NCI-H2227 treated with DMSO at 0.1 percent for 48 hours (cell line): Measurements from ENCODE around the gene FBXO24.

Source experiments
- DNase-seq: peaks from one replicate; lab custom pipeline; 2025; lab: John Stamatoyannopoulos, UW

Gene FBXO24

DNA sequence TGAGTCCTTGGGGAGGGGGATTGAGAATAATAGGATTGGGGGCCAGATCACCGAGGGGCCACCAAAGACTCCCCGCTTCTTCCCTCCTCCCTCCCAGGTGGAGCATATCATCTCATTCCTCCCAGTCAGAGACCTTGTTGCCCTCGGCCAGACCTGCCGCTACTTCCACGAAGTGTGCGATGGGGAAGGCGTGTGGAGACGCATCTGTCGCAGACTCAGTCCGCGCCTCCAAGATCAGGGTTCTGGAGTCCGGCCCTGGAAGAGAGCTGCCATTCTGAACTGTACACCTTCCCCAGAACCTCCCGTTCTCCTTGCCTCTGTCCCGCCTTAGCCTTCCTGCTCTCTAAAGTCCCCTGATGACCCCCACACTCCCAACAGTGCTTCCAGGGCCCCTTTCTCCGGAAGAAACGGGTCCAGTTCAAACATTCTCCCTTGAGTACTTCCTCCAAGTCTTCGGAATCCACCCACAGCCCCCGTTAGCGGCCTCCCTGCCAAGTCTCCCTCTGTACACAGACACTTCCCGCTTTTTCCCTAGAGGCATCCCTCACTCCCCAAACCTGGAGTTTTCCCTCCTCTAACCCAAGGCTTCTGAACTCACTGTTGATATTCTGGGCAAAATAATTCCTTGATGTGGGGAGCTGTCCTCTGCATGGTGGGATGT is 4.1 kb downstream of the FBXO24 start:
- DNase-seq: no peak

- no peak for DNase-seq
Observed at GRCh38 chr7:100591596-100591995, 5.5 kb downstream of the FBXO24 start.

DNA sequence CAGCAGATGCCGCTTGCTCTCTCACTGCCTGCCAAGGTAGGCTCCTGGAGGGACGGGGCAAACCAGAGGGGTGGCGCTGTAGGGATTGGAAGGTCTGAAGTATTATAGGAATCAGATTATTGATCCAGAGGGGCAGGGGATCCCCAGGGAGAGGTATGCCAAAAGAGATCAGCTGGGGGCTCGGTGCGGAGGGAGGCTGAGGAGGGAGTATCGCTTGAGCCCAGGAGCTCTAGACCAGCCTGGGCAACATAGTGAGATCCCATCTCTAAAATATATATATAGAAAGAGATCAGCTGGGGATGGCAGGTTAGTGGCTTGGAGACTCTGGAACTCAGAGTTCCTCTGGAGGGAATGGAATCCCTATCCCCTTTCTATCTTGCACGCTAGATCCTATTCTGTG is 9.1 kb downstream of the FBXO24 start:
- no peak for DNase-seq

- DNase-seq: no peak
Observed at GRCh38 chr7:100598425-100598824, 12.3 kb downstream of the FBXO24 start.

DNA sequence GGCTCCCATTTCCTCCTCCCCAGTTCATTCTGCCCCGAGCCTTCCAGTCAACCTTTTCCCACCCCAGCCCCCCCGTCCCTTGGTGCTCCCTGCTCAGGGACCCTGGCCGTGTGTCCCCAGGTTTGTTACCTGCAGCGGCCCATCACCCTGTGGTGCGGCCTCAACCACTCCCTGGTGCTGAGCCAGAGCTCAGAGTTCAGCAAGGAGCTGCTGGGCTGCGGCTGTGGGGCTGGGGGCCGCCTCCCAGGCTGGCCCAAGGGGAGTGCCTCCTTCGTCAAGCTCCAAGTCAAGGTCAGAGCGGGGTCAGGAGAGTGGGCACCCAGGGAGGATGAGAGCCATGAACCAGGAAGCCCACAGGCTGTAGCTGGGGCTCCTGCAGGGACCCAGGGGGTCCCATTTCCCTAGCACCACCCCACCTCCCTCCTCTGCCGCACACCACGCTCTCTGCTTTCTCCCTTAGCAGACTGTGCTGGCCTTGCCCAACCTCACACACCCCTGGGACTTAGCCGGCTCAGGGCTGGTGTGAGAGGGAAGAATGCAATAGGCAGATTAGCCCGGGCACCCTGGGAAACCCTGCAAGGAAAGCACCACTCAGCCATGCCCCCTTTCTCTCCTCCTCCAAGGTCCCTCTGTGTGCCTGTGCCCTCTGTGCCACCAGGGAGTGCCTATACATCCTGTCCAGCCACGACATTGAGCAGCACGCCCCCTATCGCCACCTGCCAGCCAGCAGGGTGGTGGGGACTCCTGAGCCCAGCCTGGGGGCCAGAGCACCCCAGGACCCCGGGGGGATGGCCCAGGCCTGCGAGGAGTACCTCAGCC is 14.0 kb downstream of the FBXO24 start:
- no peak for DNase-seq

DNA sequence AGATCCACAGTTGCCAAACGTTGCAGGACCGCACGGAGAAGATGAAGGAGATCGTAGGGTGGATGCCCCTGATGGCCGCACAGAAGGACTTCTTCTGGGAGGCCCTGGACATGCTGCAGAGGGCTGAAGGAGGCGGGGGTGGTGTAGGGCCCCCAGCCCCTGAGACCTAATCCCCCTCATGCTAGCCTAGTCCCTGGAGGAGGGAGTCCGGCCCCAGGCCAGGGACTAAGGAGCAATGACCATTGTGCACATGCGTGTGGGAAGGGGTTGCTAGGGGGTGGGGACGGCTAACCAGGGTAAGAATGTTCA is 14.6 kb downstream of the FBXO24 start:
- DNase-seq: no peak

DNA sequence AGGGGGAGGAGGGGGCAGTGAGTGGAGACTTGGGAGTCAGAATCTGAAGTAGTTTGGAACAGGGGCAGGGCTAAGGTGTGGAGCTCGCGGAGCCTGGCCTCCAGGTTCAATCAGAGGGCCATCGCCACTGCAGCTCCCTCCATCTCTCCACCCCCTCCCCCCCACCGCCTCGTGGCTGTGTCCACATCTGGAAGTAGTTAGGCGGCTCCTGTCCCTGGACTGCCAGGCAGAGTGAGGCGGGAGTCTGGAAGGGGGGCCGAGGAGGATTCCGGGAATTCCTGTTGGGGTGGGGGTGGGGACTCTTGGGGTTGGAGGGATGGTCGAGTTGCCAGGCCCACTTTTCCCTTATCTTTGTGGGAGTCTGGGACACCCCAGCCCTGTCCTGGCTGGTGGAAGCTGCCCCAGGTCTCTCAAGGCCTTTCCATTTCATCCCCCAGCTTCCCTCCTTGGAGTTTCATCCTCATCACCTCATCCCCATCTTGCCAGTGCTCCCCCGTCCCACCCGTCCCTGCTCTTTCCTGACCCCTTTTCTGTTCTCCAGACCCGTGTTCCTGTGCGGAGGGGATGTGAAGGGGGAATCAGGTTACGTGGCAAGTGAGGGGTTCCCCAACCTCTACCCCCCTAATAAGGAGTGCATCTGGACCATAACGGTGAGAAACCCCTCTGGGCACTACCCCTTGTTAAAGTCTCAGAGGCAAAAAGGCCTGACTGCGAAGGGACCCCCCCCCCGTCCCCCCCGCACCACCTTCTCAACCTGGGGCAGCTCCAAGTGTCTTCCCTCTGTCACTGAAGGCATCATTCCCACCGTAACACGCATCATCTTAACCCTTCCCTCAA is 17.0 kb downstream of the FBXO24 start:
- peak; percentile 8 for DNase-seq

DNA sequence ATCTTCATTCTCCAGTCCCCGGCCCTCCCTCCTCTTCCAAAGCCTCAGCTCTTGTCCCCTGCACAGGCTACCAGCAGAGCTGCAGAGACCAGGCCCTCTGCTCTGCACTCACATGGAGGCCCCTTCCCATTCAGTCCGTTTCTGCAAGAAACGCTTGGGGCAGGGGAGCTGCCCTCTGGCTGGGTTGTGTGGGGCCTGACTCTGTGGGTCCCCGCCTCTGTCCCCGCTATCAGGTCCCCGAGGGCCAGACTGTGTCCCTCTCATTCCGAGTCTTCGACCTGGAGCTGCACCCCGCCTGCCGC is 17.5 kb downstream of the FBXO24 start:
- peak; percentile 34 for DNase-seq

- DNase-seq: peak; percentile 34
Observed at GRCh38 chr7:100604028-100604975, 18.2 kb downstream of the FBXO24 start.

DNA sequence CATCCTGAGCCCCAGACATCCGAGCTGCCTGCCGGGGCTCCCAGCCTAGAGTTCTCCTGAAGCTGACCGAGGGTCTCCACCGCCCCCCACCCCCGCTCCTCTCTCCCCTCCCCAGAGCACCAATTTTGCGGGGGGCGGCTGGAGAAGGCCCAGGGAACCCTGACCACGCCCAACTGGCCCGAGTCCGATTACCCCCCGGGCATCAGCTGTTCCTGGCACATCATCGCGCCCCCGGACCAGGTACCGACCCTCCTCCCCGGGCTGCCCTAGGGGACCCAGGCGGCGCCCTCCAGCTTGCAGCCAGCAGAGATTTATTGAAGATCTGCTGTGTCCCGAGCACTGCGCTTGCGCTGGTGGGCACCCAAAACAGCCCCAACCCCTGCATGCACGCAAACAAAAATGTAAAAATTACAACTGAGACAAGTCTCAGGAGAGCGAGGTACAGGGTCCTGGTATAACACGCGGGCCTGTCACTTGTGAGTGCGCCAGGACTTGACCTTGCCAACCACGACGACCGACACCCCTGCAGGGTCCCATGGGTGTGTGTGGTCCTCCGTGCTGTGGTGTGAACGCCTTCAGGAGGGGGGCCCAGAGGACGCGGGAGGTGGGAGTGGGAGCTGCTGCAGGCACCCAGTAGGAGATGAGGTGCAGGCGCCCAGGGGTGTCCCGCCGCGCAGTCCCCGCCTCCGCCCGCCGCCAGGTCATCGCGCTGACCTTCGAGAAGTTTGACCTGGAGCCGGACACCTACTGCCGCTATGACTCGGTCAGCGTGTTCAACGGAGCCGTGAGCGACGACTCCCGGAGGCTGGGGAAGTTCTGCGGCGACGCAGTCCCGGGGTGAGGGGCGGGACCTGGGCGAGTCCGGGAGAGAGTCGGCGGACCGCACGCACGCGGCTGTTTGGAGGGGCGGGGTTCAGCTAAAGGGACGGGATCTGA is 19.1 kb downstream of the FBXO24 start:
- no peak for DNase-seq

GRCh38 chr7:100606313-100606712 is 20.2 kb downstream of the FBXO24 start:
- no peak for DNase-seq

GRCh38 chr7:100607111-100607510 is 21.0 kb downstream of the FBXO24 start:
- no peak for DNase-seq

DNA sequence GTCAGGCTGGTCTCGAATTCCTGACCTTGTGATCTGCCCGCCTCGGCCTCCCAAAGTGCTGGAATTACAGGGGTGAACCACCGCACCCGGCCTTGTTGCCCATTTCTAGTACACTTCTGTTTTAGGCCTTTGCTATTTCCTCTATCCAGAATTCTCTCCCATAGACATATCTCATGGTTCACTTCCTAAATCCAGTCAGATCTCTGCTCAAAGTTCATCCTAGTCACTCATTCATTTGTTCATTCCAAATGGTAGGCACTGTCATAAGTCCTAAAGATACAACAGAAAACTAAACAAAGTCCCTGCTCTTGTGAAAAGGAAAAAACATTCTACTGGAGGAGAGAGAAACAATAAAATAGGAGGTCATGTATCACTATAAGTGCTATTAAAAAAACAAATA is 23.8 kb downstream of the FBXO24 start:
- no peak for DNase-seq

GRCh38 chr7:100611983-100612729 is 26.0 kb downstream of the FBXO24 start, which contains the start of gene MOSPD3:
TSS of gene MOSPD3 (plus strand) at chr7:100612540. CDS start at chr7:100612792, 252 bp downstream.
- DNase-seq: peak; percentile 100

- DNase-seq: no peak
Observed at GRCh38 chr7:100612730-100613390, 26.7 kb downstream of the FBXO24 start.

DNA sequence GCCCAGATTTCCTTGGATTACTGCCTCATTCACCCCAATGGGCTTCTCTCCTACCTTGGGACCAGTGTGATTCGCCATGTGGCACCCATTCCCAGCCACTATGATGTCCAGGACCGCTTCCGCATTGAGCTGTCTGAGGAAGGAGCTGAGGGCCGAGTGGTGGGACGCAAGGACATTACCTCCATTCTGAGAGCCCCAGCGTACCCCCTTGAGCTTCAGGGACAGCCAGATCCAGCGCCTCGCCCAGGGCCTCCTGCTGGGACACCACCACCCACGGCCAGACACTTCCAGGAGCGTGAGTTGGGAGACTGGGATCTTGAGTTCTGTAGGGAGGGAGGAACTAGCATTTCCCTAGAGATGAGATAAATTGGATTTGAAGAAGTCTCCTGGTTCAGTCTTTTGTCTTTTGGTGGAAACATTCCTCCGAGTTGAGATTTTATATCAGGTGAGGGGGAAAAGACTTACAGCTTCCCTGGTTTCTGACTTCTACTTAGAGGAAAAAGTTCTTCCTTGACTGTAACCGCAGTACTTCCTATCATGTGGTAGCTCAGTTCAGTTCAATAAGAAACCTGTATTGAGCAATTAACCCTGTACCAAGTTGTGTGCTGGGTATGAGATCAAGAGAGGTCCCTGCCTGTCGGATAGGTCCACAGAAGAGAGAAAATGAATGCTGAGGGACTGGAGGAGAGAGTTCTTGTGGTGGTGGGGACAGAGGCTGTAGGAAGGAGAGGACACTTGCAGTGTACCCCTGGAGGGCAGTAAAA is 27.5 kb downstream of the FBXO24 start:
- no peak for DNase-seq

DNA sequence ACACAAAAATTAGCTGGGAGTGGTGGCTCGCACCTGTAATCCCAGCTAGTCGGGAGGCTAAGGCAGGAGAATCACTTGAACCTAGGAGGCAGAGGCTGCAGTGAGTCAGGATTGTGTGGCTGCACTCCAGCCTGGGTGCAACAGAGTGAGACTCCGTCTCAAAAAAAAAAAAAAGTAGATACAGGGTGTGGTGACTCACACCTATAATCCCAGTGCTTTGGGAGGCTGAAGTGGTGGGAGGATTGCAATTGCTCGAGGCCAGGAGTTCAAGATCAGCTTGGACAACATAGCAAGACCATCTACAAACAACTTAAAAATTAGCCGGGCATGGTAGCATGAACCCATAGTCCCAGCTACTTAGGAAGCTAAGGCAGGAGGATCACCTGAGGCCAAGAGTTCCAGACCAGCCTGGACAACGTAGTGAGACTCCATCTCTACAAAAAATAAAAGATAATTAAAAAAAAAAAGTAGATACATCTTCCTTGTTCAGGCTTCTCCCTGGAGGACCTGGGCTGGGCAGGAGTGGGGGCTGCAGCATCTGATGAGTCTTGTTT is 28.3 kb downstream of the FBXO24 start:
- DNase-seq: no peak

DNA sequence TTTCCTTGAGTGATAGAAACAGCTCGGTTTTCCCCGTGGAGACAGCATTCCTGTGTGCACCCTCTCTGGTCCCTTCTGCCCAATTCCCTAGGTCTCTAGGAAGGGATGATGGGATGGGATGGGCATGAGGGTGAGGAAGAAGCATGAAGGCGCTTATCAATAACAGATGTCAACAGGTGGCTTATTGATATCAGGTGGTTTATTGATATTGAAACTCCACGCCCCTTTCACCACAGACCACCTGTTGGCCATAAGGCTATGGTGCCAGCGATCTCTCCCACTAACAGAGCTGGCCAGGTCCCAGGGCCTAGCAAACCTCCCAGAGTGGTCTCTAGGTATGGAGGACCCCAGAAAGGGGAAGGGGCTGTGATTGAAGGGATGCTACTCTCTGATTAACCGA is 34.1 kb downstream of the FBXO24 start:
- DNase-seq: no peak
